ENCODE measurements around the gene GNG11. TPM values are rescaled to one million over a fixed set of nuclear protein-coding genes. Genes with fewer than 3 reads are reported as not detected.
"Not testable (repeated sequence)": the region's sequence is repeated elsewhere in the genome, so short reads cannot be mapped to it uniquely, and the experiment has no call there.

The GNG11 gene
- total RNA-seq, 4 donors from 2014 or later: 15.3 to 24.3 (median 21.8) TPM

DNA sequence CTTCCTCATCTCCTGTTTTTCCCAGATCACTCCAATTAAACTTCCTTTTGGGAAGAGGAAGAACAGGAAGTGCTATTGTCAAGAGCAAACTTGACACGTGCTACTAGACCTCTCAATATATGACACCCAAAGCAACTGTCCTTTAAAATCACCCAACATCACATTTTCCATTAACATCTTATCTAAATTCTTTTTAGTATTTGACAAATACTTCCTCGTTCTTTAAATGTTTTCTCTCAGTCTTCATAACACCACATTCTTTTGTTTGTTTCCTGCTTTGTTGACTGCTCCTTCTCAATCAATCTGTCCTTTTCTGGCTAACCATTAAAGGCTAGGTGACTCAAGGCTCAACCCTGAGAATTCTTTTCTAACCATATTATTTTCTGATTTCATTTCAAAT is 23.9 kb upstream of the GNG11 start:
- H3K4me3 ChIP-seq: no peak overlapping the region
- H3K9me3 ChIP-seq: no peaks in the 10 kb centered on the region
- WGBS, 2 donors: 67 to 70% methylated on average over 2 of the region's 2 CpGs
- no peaks in the 10 kb centered on the region for H3K27me3 ChIP-seq
- no peak for TF ChIP-seq POLR2A (IDR thresholded peaks at IDR 0.05)
- TF ChIP-seq EP300 (IDR thresholded peaks at IDR 0.05): no peak
- TF ChIP-seq, protein P1, sequence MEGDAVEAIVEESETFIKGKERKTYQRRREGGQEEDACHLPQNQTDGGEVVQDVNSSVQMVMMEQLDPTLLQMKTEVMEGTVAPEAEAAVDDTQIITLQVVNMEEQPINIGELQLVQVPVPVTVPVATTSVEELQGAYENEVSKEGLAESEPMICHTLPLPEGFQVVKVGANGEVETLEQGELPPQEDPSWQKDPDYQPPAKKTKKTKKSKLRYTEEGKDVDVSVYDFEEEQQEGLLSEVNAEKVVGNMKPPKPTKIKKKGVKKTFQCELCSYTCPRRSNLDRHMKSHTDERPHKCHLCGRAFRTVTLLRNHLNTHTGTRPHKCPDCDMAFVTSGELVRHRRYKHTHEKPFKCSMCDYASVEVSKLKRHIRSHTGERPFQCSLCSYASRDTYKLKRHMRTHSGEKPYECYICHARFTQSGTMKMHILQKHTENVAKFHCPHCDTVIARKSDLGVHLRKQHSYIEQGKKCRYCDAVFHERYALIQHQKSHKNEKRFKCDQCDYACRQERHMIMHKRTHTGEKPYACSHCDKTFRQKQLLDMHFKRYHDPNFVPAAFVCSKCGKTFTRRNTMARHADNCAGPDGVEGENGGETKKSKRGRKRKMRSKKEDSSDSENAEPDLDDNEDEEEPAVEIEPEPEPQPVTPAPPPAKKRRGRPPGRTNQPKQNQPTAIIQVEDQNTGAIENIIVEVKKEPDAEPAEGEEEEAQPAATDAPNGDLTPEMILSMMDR (IDR thresholded peaks at IDR 0.05): no peak
- no peak overlapping the region for H3K27ac ChIP-seq
- H3K36me3 ChIP-seq: no peaks in the 10 kb centered on the region
- H3K4me1 ChIP-seq: peaks cover 0 to 8% (median 0%) of the 10 kb centered on the region in 4 donors
- no peak for DNase-seq (ENCODE audit: low spot score in 2 of 2)

DNA sequence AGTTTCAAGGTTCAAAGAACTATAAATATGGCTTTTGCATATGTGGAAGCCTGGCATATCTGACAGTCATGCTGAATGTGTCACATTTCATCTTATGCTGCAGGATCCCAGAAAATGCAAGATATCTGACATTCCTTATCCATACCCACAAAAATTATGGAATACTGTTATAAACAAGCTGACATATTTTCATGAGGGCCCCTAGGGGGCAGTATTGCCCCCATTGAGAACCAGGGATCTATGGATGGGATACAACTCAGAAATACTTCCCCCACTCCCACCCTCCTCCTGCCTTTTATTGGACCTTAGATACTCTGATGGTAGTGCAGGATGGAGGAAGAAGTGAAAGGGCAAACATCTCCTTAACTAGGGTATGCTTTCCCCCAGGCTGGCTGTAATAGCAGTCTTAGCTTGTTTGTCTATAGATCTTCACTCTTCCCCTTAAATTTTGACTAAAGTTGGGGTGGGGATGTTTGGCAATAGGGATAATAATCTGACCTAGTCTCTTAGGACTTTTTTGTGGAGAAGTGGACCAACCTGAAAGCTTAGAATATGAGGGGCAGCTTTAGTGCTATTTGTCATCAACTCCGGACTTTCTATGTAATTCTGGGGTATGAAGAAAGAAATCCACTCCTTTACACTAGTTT is 18.6 kb upstream of the GNG11 start:
- WGBS, 2 donors: 97 to 100% methylated on average over 1 of the region's 1 CpG
- DNase-seq (ENCODE audit: low spot score in 2 of 2): no peak
- Histone ChIP-seq H3K27me3 (no peaks in the 10 kb centered on the region), H3K4me1 (no peaks in the 10 kb centered on the region), H3K9me3 (no peaks in the 10 kb centered on the region), H3K27ac (no peak overlapping the region), H3K4me3 (no peak overlapping the region), H3K36me3 (no peaks in the 10 kb centered on the region)
- no peak for TF ChIP-seq EP300 (IDR thresholded peaks at IDR 0.05)
- TF ChIP-seq, protein P1 (IDR thresholded peaks at IDR 0.05): peak; percentile 56 to 78 (median 68)

DNA sequence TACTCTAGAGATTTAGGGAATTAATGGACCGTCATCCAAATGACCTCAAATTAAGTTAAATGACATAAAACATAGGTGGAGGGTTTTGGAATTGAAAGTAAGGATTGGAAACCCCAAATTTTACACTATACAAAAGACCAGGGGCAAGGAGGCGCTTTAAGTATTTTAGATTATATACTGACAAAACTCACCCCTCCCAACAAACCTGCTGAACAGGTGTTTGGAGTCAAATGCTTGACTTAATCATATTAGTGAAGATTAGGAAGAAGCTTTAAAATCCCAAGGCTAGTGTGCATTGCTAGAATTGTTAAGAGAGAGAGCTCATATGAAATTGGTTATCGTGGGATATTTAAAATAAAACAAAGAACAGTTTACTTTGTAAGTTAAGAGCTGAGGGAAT is 15.3 kb upstream of the GNG11 start, which contains the start of gene GNGT1:
Gene GNGT1 (plus strand): TSS at position 301 of the 400 bp plus-strand sequence. CDS start 180 bp downstream, outside the sequence.
- Histone ChIP-seq H3K9me3 (no peaks in the 10 kb centered on the region), H3K27me3 (no peaks in the 10 kb centered on the region), H3K4me1 (peaks cover 0 to 15% (median 0%) of the 10 kb centered on the region in 4 donors), H3K36me3 (no peaks in the 10 kb centered on the region), H3K27ac (no peak within 1 kb of the TSS), H3K4me3 (no peak within 1 kb of the TSS)
- 76 to 80% methylated on average over 3 of the region's 3 CpGs for WGBS, 2 donors
- no peak for TF ChIP-seq EP300 (IDR thresholded peaks at IDR 0.05)
- TF ChIP-seq, protein P1 (IDR thresholded peaks at IDR 0.05): no peak
- TF ChIP-seq POLR2A (IDR thresholded peaks at IDR 0.05): no peak
- no peak for DNase-seq (ENCODE audit: low spot score in 2 of 2)

DNA sequence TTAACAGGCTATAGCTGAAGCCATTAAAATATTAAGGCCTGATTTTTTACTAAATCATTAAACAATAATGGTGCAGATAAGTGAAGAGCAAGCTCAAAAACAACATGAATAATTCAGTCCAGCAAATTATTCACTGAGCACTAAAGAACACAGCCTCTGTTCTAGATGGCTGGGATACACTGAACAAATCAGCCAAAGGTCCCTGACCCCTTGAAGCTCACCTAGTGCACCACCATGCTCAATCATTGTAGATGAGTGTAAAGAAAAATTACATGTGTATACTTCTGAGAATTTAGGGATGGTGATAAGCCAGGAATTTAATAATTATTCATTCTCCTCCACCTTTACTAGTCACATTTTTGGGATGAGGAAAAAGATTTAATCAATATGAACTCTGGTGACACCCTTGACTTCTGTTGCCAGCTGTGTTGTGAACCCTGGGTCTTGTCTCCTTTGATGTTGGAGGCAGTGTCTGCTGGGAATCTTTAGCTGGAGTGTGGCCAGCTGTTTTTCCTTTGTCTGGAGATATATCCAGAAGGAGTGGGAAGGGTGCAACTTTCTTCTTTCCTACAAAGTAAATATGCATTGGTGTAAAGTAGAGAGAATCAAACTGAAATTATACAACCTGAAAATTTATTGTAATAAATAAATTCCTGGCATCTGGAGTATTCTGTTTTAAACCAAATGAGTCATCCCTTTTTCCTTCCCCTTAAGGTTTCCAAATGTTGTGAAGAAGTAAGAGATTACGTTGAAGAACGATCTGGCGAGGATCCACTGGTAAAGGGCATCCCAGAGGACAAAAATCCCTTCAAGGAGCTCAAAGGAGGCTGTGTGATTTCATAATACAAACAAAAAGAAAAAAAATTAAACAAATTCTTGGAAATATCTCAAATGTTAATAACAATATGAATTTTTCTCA is 11.2 kb upstream of the GNG11 start:
- Histone ChIP-seq H3K27ac (peak overlapping the region in 3 of 4 donors; percentile 6 to 59 (median 38)), H3K4me3 (no peak overlapping the region), H3K4me1 (peaks cover 0 to 20% (median 0%) of the 10 kb centered on the region in 4 donors), H3K27me3 (no peaks in the 10 kb centered on the region), H3K9me3 (no peaks in the 10 kb centered on the region), H3K36me3 (no peaks in the 10 kb centered on the region)
- TF ChIP-seq EP300 (IDR thresholded peaks at IDR 0.05) (peak in 1 of 2 donors; percentile 50), POLR2A (IDR thresholded peaks at IDR 0.05) (no peak)
- TF ChIP-seq, protein P1 (IDR thresholded peaks at IDR 0.05): no peak
- peak in 1 of 2 donors; percentile 70 for DNase-seq (ENCODE audit: low spot score in 2 of 2)
- 11 to 24% methylated on average over 3 of the region's 3 CpGs for WGBS, 2 donors

DNA sequence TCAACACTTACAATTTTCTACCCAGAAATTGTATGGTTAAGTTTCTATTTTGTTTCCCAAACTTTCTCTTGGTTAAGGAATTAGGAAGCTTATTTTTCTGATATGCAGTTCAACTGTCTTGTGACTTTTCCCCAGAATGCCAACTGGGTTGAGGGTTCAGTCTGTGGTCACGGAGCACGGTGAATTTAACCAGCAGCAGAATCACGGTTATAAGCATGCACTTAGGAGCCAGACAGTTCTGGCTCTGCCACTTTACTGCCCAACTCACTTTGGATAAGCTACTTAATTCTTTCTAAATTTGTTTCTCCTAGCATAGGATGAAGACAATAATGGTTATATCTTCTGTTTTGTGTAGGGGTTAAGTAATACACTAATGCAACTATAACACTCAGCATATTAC is 10.3 kb upstream of the GNG11 start:
- not testable (repeated sequence) for DNase-seq (ENCODE audit: low spot score in 2 of 2); H3K27me3 ChIP-seq; H3K36me3 ChIP-seq; H3K4me3 ChIP-seq; H3K9me3 ChIP-seq
- Histone ChIP-seq H3K4me1 (peaks cover 0 to 20% (median 0%) of the 10 kb centered on the region in 4 donors), H3K27ac (peak overlapping the region in 1 of 4 donors; percentile 44)
- WGBS, 2 donors: 10 to 23% methylated on average over 3 of the region's 3 CpGs

DNA sequence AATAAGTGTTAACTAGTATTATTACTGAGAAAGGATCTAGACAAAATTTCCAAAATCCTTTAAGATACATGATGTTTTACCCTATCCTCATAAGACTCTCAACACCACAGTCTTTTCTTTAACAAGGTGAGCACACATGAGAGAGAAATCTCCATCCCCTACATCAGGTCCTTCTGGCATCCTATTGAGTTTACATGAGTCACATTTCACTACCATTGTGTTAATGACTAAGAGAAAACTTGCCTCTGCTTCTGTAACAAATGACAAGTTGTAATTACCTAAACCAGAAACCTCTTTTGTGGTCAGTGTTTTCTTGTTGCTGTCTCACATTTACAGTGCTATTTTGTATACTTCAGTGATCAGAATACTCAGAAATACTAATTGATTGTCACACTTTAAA is 9.9 kb upstream of the GNG11 start:
- H3K9me3 ChIP-seq; H3K27me3 ChIP-seq; H3K27ac ChIP-seq; DNase-seq (ENCODE audit: low spot score in 2 of 2); H3K36me3 ChIP-seq; H3K4me3 ChIP-seq: not testable (repeated sequence)
- peaks cover 0 to 20% (median 0%) of the 10 kb centered on the region in 4 donors for H3K4me1 ChIP-seq
